Measurements from ENCODE around the gene OSM.
A peak's percentile ranks its signal among the peaks of the same experiment; 100 is the strongest.

OSM gene

GRCh38 chr22:30285176-30285845 lies 18.7 kb upstream of the OSM start:
- ATAC-seq (ENCODE audit: low read depth), result no peak
- DNase-seq (ENCODE audit: low spot score in 2 of 2), result no peak
- Mint-ChIP-seq H3K27me3 (peaks cover 3% of the 10 kb centered on the region), H3K27ac (no peak overlapping the region), H3K4me1 (peaks cover 19% of the 10 kb centered on the region), H3K9me3 (no peaks in the 10 kb centered on the region), H3K36me3 (peaks cover 5% of the 10 kb centered on the region), H3K4me3 (no peak overlapping the region)

GRCh38 chr22:30284666-30285065 lies 18.0 kb upstream of the OSM start:
- DNase-seq (ENCODE audit: low spot score in 2 of 2), result no peak
- H3K9me3 Mint-ChIP-seq, result no peaks in the 10 kb centered on the region
- H3K36me3 Mint-ChIP-seq, result peaks cover 5% of the 10 kb centered on the region
- no peak overlapping the region for H3K4me3 Mint-ChIP-seq
- H3K27me3 Mint-ChIP-seq, result peaks cover 5% of the 10 kb centered on the region
- no peak for ATAC-seq (ENCODE audit: low read depth)
- peaks cover 16% of the 10 kb centered on the region for H3K4me1 Mint-ChIP-seq
- no peak overlapping the region for H3K27ac Mint-ChIP-seq

- no peak overlapping the region for H3K27ac Mint-ChIP-seq
- H3K36me3 Mint-ChIP-seq, result peaks cover 5% of the 10 kb centered on the region
- peaks cover 6% of the 10 kb centered on the region for H3K27me3 Mint-ChIP-seq
- DNase-seq (ENCODE audit: low spot score in 2 of 2) (no peak), ATAC-seq (ENCODE audit: low read depth) (no peak)
- no peaks in the 10 kb centered on the region for H3K9me3 Mint-ChIP-seq
- no peak overlapping the region for H3K4me3 Mint-ChIP-seq
- peaks cover 16% of the 10 kb centered on the region for H3K4me1 Mint-ChIP-seq
Observed at GRCh38 chr22:30284172-30284571, 17.5 kb upstream of the OSM start.

- DNase-seq (ENCODE audit: low spot score in 2 of 2), result no peak
- H3K4me3 Mint-ChIP-seq, result no peak overlapping the region
- H3K27ac Mint-ChIP-seq, result no peak overlapping the region
Observed at GRCh38 chr22:30283342-30283741, 16.7 kb upstream of the OSM start.

GRCh38 chr22:30282616-30283046 lies 16.0 kb upstream of the OSM start:
- Mint-ChIP-seq H3K4me1 (peaks cover 7% of the 10 kb centered on the region), H3K36me3 (peaks cover 5% of the 10 kb centered on the region), H3K27ac (no peak overlapping the region), H3K4me3 (no peak overlapping the region), H3K27me3 (peaks cover 16% of the 10 kb centered on the region), H3K9me3 (no peaks in the 10 kb centered on the region)
- no peak for DNase-seq (ENCODE audit: low spot score in 2 of 2)
- ATAC-seq (ENCODE audit: low read depth), result no peak

More at GRCh38 chr22:30283342-30283741, 16.7 kb upstream of the OSM start:
- no peak for ATAC-seq (ENCODE audit: low read depth)
- Mint-ChIP-seq H3K36me3 (peaks cover 5% of the 10 kb centered on the region), H3K4me1 (peaks cover 10% of the 10 kb centered on the region), H3K9me3 (no peaks in the 10 kb centered on the region), H3K27me3 (peaks cover 10% of the 10 kb centered on the region)

GRCh38 chr22:30280505-30280904 lies 13.9 kb upstream of the OSM start:
- Mint-ChIP-seq H3K9me3 (no peaks in the 10 kb centered on the region), H3K27ac (no peak overlapping the region)

GRCh38 chr22:30279932-30280331 lies 13.3 kb upstream of the OSM start:
- no peak overlapping the region for H3K4me3 Mint-ChIP-seq

More at GRCh38 chr22:30280505-30280904, 13.9 kb upstream of the OSM start:
- peaks cover 10% of the 10 kb centered on the region for H3K4me1 Mint-ChIP-seq
- H3K27me3 Mint-ChIP-seq, result peaks cover 23% of the 10 kb centered on the region
- peaks cover 5% of the 10 kb centered on the region for H3K36me3 Mint-ChIP-seq
- ATAC-seq (ENCODE audit: low read depth) (no peak), DNase-seq (ENCODE audit: low spot score in 2 of 2) (no peak)
- no peak overlapping the region for H3K4me3 Mint-ChIP-seq

GRCh38 chr22:30279046-30279788 lies 12.6 kb upstream of the OSM start:
- Mint-ChIP-seq H3K4me1 (peaks cover 10% of the 10 kb centered on the region), H3K9me3 (no peaks in the 10 kb centered on the region), H3K4me3 (no peak overlapping the region), H3K27ac (no peak overlapping the region), H3K27me3 (peaks cover 25% of the 10 kb centered on the region), H3K36me3 (no peaks in the 10 kb centered on the region)
- DNase-seq (ENCODE audit: low spot score in 2 of 2) (no peak), ATAC-seq (ENCODE audit: low read depth) (no peak)

More at GRCh38 chr22:30279932-30280331, 13.3 kb upstream of the OSM start:
- H3K27ac Mint-ChIP-seq, result no peak overlapping the region
- H3K36me3 Mint-ChIP-seq, result peaks cover 2% of the 10 kb centered on the region
- H3K27me3 Mint-ChIP-seq, result peaks cover 25% of the 10 kb centered on the region
- H3K4me1 Mint-ChIP-seq, result peaks cover 10% of the 10 kb centered on the region
- H3K9me3 Mint-ChIP-seq, result no peaks in the 10 kb centered on the region
- no peak for DNase-seq (ENCODE audit: low spot score in 2 of 2)
- ATAC-seq (ENCODE audit: low read depth), result no peak

GRCh38 chr22:30277547-30278344 lies 11.1 kb upstream of the OSM start:
- Mint-ChIP-seq H3K27me3 (peaks cover 25% of the 10 kb centered on the region), H3K4me3 (no peak overlapping the region), H3K9me3 (no peaks in the 10 kb centered on the region), H3K27ac (no peak overlapping the region), H3K4me1 (peaks cover 10% of the 10 kb centered on the region), H3K36me3 (no peaks in the 10 kb centered on the region)
- DNase-seq (ENCODE audit: low spot score in 2 of 2) (no peak), ATAC-seq (ENCODE audit: low read depth) (no peak)

- peaks cover 3% of the 10 kb centered on the region for H3K36me3 Mint-ChIP-seq
- H3K27ac Mint-ChIP-seq, result peak overlapping the region; percentile 75
- peaks cover 10% of the 10 kb centered on the region for H3K4me1 Mint-ChIP-seq
- H3K9me3 Mint-ChIP-seq, result no peaks in the 10 kb centered on the region
- DNase-seq (ENCODE audit: low spot score in 2 of 2), result no peak
- ATAC-seq (ENCODE audit: low read depth), result no peak
- peaks cover 21% of the 10 kb centered on the region for H3K27me3 Mint-ChIP-seq
- peak overlapping the region; percentile 53 for H3K4me3 Mint-ChIP-seq
Observed at GRCh38 chr22:30276039-30276438, 9.4 kb upstream of the OSM start.

- H3K4me1 Mint-ChIP-seq, result peaks cover 11% of the 10 kb centered on the region
- peak overlapping the region; percentile 75 for H3K27ac Mint-ChIP-seq
- peak overlapping the region; percentile 53 for H3K4me3 Mint-ChIP-seq
- DNase-seq (ENCODE audit: low spot score in 2 of 2) (no peak), ATAC-seq (ENCODE audit: low read depth) (peak; percentile 56)
- H3K9me3 Mint-ChIP-seq, result no peaks in the 10 kb centered on the region
- peaks cover 21% of the 10 kb centered on the region for H3K27me3 Mint-ChIP-seq
- H3K36me3 Mint-ChIP-seq, result peaks cover 4% of the 10 kb centered on the region
Observed at GRCh38 chr22:30275625-30276024, 9.0 kb upstream of the OSM start.

GRCh38 chr22:30274437-30274812 lies 7.8 kb upstream of the OSM start:
- Mint-ChIP-seq H3K4me3 (no peak overlapping the region), H3K36me3 (peaks cover 6% of the 10 kb centered on the region), H3K9me3 (no peaks in the 10 kb centered on the region), H3K27ac (no peak overlapping the region), H3K27me3 (peaks cover 18% of the 10 kb centered on the region), H3K4me1 (peaks cover 12% of the 10 kb centered on the region)
- ATAC-seq (ENCODE audit: low read depth), result no peak
- no peak for DNase-seq (ENCODE audit: low spot score in 2 of 2)

GRCh38 chr22:30273711-30274436 lies 7.2 kb upstream of the OSM start:
- Mint-ChIP-seq H3K4me3 (no peak overlapping the region), H3K27ac (no peak overlapping the region), H3K9me3 (no peaks in the 10 kb centered on the region), H3K4me1 (peaks cover 12% of the 10 kb centered on the region), H3K27me3 (peaks cover 17% of the 10 kb centered on the region), H3K36me3 (peaks cover 6% of the 10 kb centered on the region)
- no peak for DNase-seq (ENCODE audit: low spot score in 2 of 2)
- no peak for ATAC-seq (ENCODE audit: low read depth)

Measured in memory B cell (primary cell).